Peyer's patch (tissue), 4 donors: ENCODE data around the gene STPG3.
A peak's percentile ranks its signal among the peaks of the same experiment; 100 is the strongest.

Source experiments
- POLR2A ChIP-seq, 2 donors: fragments of 450-650 bp; IDR thresholded peaks; one replicate each; pipeline ENCODE4 v1.5.1; 2017; ENCODE audit warnings: antibody characterized with exemption in 2 of 2, mild to moderate bottlenecking in 2 of 2, moderate library complexity in 2 of 2
- TF ChIP-seq, protein P1 (sequence below), 6 experiments: fragments of 450-650 bp in 4 of 6; fragments of 200-600 bp in 2 of 6; sonication (generic) in 1 of 6; IDR thresholded peaks; one replicate each; pipeline ENCODE4 v1.5.1; 2017 to 2019; ENCODE audit warnings: antibody characterized with exemption in 6 of 6, mild to moderate bottlenecking in 3 of 6, moderate library complexity in 1 of 6

DNA sequence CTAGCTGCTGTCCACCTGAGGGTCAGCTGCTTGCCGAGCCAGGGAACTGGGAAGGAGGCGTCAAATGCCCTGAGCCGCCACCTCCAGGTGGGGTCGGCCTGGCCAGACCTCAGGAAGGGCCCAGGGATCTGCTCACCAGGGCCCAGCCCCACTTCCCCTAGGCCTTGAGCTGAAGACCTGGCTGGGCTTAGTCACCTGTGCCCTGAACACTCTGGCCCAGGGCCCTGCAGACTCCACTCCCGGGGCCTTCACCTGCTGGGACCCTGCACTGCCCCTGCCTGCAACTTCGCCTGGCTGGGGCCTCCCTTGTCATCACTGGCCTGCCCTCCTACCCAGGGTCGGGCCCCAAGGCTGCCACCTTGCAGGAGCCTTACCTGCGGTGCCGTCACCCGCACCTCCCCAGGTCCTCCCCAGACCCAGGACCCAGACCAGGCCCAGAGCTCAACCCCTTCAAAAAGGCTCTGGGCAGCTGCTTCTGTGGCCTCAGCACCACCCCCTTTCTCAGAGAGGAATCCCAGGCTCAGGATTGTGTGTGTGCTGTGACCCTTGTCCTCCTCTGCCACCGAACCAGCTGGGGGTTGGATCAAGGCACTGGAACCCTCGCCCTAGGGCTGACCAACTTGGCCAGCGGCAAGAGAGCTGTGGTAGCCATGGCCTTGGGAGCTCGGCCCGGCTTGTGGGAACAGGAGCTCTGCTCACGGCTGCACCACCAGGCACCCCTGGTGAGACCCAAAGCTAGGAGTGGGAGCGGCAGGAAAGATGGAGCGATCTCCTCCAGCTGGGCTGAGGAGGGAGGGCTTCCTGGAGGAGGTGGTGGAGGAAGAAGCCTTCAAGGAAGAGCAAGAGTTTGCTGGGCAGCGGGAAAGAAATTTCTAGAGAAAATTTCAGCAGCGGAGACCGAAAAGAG is 2.9 kb downstream of the STPG3 start:
- TF ChIP-seq, protein P1, sequence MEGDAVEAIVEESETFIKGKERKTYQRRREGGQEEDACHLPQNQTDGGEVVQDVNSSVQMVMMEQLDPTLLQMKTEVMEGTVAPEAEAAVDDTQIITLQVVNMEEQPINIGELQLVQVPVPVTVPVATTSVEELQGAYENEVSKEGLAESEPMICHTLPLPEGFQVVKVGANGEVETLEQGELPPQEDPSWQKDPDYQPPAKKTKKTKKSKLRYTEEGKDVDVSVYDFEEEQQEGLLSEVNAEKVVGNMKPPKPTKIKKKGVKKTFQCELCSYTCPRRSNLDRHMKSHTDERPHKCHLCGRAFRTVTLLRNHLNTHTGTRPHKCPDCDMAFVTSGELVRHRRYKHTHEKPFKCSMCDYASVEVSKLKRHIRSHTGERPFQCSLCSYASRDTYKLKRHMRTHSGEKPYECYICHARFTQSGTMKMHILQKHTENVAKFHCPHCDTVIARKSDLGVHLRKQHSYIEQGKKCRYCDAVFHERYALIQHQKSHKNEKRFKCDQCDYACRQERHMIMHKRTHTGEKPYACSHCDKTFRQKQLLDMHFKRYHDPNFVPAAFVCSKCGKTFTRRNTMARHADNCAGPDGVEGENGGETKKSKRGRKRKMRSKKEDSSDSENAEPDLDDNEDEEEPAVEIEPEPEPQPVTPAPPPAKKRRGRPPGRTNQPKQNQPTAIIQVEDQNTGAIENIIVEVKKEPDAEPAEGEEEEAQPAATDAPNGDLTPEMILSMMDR (IDR thresholded peaks at IDR 0.05), result no peak
- peak in 1 of 2 donors; percentile 41 for TF ChIP-seq POLR2A (IDR thresholded peaks at IDR 0.05)
